ENCODE results near the gene ALK.

- TF ChIP-seq POLR2A (IDR thresholded peaks at IDR 0.05): no peak
- TF ChIP-seq, protein P1, sequence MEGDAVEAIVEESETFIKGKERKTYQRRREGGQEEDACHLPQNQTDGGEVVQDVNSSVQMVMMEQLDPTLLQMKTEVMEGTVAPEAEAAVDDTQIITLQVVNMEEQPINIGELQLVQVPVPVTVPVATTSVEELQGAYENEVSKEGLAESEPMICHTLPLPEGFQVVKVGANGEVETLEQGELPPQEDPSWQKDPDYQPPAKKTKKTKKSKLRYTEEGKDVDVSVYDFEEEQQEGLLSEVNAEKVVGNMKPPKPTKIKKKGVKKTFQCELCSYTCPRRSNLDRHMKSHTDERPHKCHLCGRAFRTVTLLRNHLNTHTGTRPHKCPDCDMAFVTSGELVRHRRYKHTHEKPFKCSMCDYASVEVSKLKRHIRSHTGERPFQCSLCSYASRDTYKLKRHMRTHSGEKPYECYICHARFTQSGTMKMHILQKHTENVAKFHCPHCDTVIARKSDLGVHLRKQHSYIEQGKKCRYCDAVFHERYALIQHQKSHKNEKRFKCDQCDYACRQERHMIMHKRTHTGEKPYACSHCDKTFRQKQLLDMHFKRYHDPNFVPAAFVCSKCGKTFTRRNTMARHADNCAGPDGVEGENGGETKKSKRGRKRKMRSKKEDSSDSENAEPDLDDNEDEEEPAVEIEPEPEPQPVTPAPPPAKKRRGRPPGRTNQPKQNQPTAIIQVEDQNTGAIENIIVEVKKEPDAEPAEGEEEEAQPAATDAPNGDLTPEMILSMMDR (IDR thresholded peaks at IDR 0.05): no peak
These were observed 613.0 kb downstream of the ALK start for GRCh38 chr2:29308366-29308765.
